ENCODE data around the gene RIOK3.

DNA sequence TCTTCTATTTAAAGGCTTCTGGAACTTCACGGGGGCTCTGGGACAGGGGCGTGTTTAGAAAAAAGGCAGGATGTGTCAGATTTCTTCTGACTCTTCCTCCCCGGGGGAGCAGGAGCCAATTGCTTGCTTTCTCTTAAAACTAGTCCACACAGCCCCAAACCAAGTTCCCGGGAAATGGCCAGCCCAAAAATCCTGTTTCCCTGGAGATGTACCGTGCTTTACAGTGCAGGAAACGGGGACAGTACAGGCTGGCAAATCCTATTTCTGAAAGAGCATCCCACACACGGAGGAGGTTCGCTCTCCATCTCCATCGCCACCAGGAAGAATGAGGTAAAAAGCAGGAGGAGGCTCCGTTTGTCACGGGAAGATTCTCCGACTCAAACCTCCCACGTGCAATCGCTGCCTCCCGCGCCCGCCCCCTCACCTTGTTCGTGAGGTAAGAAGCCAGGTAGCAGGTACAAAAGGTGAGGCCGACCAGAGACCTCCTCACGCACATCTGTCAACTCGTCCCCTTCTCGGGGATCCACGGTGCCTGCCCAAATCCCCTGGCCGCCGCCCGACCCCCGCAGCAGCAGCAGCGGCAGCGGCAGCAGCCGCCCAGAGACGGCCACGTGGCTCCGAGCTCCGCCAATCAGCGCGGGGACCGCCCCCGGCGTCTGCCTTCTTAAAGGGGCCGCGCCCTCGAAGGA lies 15.6 kb upstream of the RIOK3 start:
- TF ChIP-seq, protein P1, sequence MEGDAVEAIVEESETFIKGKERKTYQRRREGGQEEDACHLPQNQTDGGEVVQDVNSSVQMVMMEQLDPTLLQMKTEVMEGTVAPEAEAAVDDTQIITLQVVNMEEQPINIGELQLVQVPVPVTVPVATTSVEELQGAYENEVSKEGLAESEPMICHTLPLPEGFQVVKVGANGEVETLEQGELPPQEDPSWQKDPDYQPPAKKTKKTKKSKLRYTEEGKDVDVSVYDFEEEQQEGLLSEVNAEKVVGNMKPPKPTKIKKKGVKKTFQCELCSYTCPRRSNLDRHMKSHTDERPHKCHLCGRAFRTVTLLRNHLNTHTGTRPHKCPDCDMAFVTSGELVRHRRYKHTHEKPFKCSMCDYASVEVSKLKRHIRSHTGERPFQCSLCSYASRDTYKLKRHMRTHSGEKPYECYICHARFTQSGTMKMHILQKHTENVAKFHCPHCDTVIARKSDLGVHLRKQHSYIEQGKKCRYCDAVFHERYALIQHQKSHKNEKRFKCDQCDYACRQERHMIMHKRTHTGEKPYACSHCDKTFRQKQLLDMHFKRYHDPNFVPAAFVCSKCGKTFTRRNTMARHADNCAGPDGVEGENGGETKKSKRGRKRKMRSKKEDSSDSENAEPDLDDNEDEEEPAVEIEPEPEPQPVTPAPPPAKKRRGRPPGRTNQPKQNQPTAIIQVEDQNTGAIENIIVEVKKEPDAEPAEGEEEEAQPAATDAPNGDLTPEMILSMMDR (conservative IDR thresholded peaks at IDR 0.05) = no peak
- TF ChIP-seq ZFX (IDR thresholded peaks at IDR 0.05) = no peak
